IMR-90 (cell line): Measurements from ENCODE around the gene TTC28. TPM values are rescaled to one million over a fixed set of nuclear protein-coding genes. Genes with fewer than 3 reads are reported as not detected.
A peak's percentile ranks its signal among the peaks of the same experiment; 100 is the strongest.

ENCODE experiments used
- ATAC-seq: fragments of 200-7000 bp; cut with Tn5 transposase; 2 replicates; pipeline ENCODE4 v1.9.1; 2020; ENCODE audit warnings: low read depth, mild to moderate bottlenecking, moderate library complexity
- BruUV-seq: library from RNA; stranded (reverse); fragments of 400-500 nt; replicated peaks from 2 replicates; lab custom pipeline; 2021; lab: Mats Ljungman, UMichigan
- CTCF ChIA-PET: fragments of 300-600 bp; formaldehyde crosslinking; extraction: SDS; loops from one replicate; lab custom pipeline; 2021; ENCODE audit warnings: antibody characterized with exemption; lab: Yijun Ruan, JAX
- POLR2A ChIA-PET: fragments of 300-600 bp; sonication (Branson Sonifier 250); formaldehyde crosslinking; loops from one replicate; lab custom pipeline; 2022; ENCODE audit warnings: antibody characterized with exemption; ENCODE audit not compliant: unreplicated experiment; lab: Charles Lee
- DNase-seq: peaks from one replicate; pipeline ENCODE4 v3.0.0; 2013
- H2AFZ ChIP-seq: replicated peaks from 2 replicates; pipeline ENCODE3; 2013; ENCODE audit warnings: low read length, mild to moderate bottlenecking; ENCODE audit not compliant: poor library complexity
- H2AK5ac ChIP-seq: 2 replicates; pipeline ENCODE4 v1.6.1; 2013; ENCODE audit warnings: low read depth, low read length, inconsistent platforms
- H2AK9ac ChIP-seq: replicated peaks from 2 replicates; pipeline ENCODE3; 2013; ENCODE audit warnings: mild to moderate bottlenecking, low read depth, low read length, moderate library complexity; ENCODE audit not compliant: poor library complexity
- H2BK120ac ChIP-seq: 2 replicates; pipeline ENCODE4 v1.6.1; 2013; ENCODE audit warnings: low read depth, low read length, inconsistent platforms
- H2BK15ac ChIP-seq: 3 replicates; pipeline ENCODE4 v1.6.1; 2013; ENCODE audit warnings: low read depth, low read length, inconsistent platforms
- H2BK20ac ChIP-seq: 2 replicates; pipeline ENCODE4 v1.6.1; 2013; ENCODE audit warnings: low read depth, mild to moderate bottlenecking, inconsistent platforms, low read length, moderate library complexity
- H2BK5ac ChIP-seq: 2 replicates; pipeline ENCODE4 v1.6.1; 2013; ENCODE audit warnings: mild to moderate bottlenecking, low read depth, low read length, inconsistent platforms; ENCODE audit not compliant: poor library complexity, severe bottlenecking
- H3K14ac ChIP-seq: replicated peaks from 2 replicates; pipeline ENCODE4 v1.6.1; 2013; ENCODE audit warnings: low read depth, low read length, inconsistent platforms
- H3K18ac ChIP-seq: 2 replicates; pipeline ENCODE4 v1.6.1; 2013; ENCODE audit warnings: low read depth, low read length, control low read depth
- H3K23ac ChIP-seq: 2 replicates; pipeline ENCODE4 v1.6.1; 2013; ENCODE audit warnings: low read depth, low read length, inconsistent platforms
- H3K27ac ChIP-seq: 2 replicates; pipeline ENCODE4 v1.5.1; 2013; ENCODE audit warnings: mild to moderate bottlenecking, control low read depth, low read length; ENCODE audit not compliant: insufficient read depth
- H3K27me3 ChIP-seq: 2 replicates; pipeline ENCODE4 v1.6.1; 2013; ENCODE audit warnings: low read length; ENCODE audit not compliant: control insufficient read depth, insufficient read depth
- H3K36me3 ChIP-seq: 2 replicates; pipeline ENCODE4 v1.6.1; 2013; ENCODE audit warnings: low read length, mixed read lengths; ENCODE audit not compliant: control insufficient read depth, insufficient read depth
- H3K4ac ChIP-seq: 2 replicates; pipeline ENCODE4 v1.6.1; 2013; ENCODE audit warnings: low read depth, low read length, inconsistent platforms
- H3K4me1 ChIP-seq: 2 replicates; pipeline ENCODE4 v1.6.1; 2013; ENCODE audit warnings: low read length, mixed read lengths; ENCODE audit not compliant: control insufficient read depth, insufficient read depth
- H3K4me2 ChIP-seq: 2 replicates; pipeline ENCODE4 v1.6.1; 2013; ENCODE audit warnings: low read depth, mild to moderate bottlenecking, control low read depth, low read length, moderate library complexity
- H3K4me3 ChIP-seq: 2 replicates; pipeline ENCODE4 v1.5.1; 2013; ENCODE audit warnings: low read depth, mild to moderate bottlenecking, control low read depth, low read length, moderate library complexity; ENCODE audit not compliant: insufficient read depth
- H3K56ac ChIP-seq: 2 replicates; pipeline ENCODE4 v1.6.1; 2013; ENCODE audit warnings: low read length, inconsistent platforms; ENCODE audit not compliant: insufficient read depth; ENCODE audit errors: extremely low read depth
- H3K79me1 ChIP-seq, 2 experiments: 2 replicates each; pipeline ENCODE4 v1.6.1; 2013; ENCODE audit warnings: low read length in 2 of 2, inconsistent platforms in 1 of 2, low read depth in 1 of 2
- H3K9ac ChIP-seq: 2 replicates; pipeline ENCODE4 v1.6.1; 2013; ENCODE audit warnings: low read depth, low read length, control low read depth
- H3K9me1 ChIP-seq: 2 replicates; pipeline ENCODE4 v1.6.1; 2013; ENCODE audit warnings: low read length, inconsistent platforms; ENCODE audit not compliant: insufficient read depth
- H3K9me3 ChIP-seq: 2 replicates; pipeline ENCODE4 v1.6.1; 2013; ENCODE audit warnings: low read length; ENCODE audit not compliant: control insufficient read depth, insufficient read depth
- H4K20me1 ChIP-seq: 2 replicates; pipeline ENCODE4 v1.6.1; 2013; ENCODE audit warnings: low read length, inconsistent platforms; ENCODE audit not compliant: insufficient read depth
- H4K5ac ChIP-seq: 2 replicates; pipeline ENCODE4 v1.6.1; 2013; ENCODE audit warnings: mild to moderate bottlenecking, low read depth, low read length, control low read depth
- H4K8ac ChIP-seq, 2 experiments: 2 replicates each; pipeline ENCODE4 v1.6.1; 2013; ENCODE audit warnings: low read depth in 2 of 2, low read length in 2 of 2, control low read depth in 1 of 2, inconsistent platforms in 1 of 2
- H4K91ac ChIP-seq: 2 replicates; pipeline ENCODE4 v1.6.1; 2013; ENCODE audit warnings: low read depth, low read length, inconsistent platforms; ENCODE audit not compliant: insufficient read depth
- CEBPB ChIP-seq: IDR thresholded peaks from 2 replicates; pipeline ENCODE4 v1.6.1; 2012; ENCODE audit warnings: low read depth, low read length, improper control_type of control experiment
- CHD1 ChIP-seq: IDR thresholded peaks from 2 replicates; pipeline ENCODE4 v1.6.1; 2012; ENCODE audit warnings: low read depth, low read length, improper control_type of control experiment
- FOS ChIP-seq: fragments of 150-350 bp; IDR thresholded peaks from 2 replicates; pipeline ENCODE4 v1.6.1; 2016; ENCODE audit warnings: low read depth, low read length
- MAFK ChIP-seq: IDR thresholded peaks from 2 replicates; pipeline ENCODE4 v1.6.1; 2012; ENCODE audit warnings: low read depth, low read length, improper control_type of control experiment
- MAZ ChIP-seq: IDR thresholded peaks from 2 replicates; pipeline ENCODE4 v1.6.1; 2012; ENCODE audit warnings: low read depth, mild to moderate bottlenecking, low read length, improper control_type of control experiment, moderate library complexity, borderline replicate concordance
- MXI1 ChIP-seq: IDR thresholded peaks from 2 replicates; pipeline ENCODE4 v1.6.1; 2012; ENCODE audit warnings: low read depth, mild to moderate bottlenecking, low read length, moderate library complexity, borderline replicate concordance
- NFE2L2 ChIP-seq: fragments of 150-350 bp; IDR thresholded peaks from 2 replicates; pipeline ENCODE4 v1.6.1; 2016; ENCODE audit warnings: low read depth, mild to moderate bottlenecking, low read length
- POLR2A ChIP-seq: IDR thresholded peaks from 2 replicates; pipeline ENCODE4 v1.6.1; 2012; ENCODE audit warnings: mild to moderate bottlenecking, low read depth, low read length
- RAD21 ChIP-seq: IDR thresholded peaks from 2 replicates; pipeline ENCODE4 v1.6.1; 2012; ENCODE audit warnings: low read length, improper control_type of control experiment
- RCOR1 ChIP-seq: IDR thresholded peaks from 2 replicates; pipeline ENCODE4 v1.6.1; 2012; ENCODE audit warnings: mild to moderate bottlenecking, low read length, improper control_type of control experiment; ENCODE audit not compliant: insufficient replicate concordance
- RFX5 ChIP-seq: IDR thresholded peaks from 2 replicates; pipeline ENCODE4 v1.8.0; 2012; ENCODE audit warnings: low read depth, mild to moderate bottlenecking, low read length, moderate library complexity
- SMC3 ChIP-seq: fragments of 150-350 bp; IDR thresholded peaks from 2 replicates; pipeline ENCODE4 v1.6.1; 2016; ENCODE audit warnings: low read depth, mild to moderate bottlenecking, antibody characterized with exemption, low read length, moderate library complexity
- USF2 ChIP-seq: fragments of 150-350 bp; IDR thresholded peaks from 2 replicates; pipeline ENCODE4 v1.6.1; 2017; ENCODE audit warnings: mild to moderate bottlenecking, antibody characterized with exemption, low read length, low read depth
- WGBS, 2 experiments: methylation state at CpG; one replicate each; pipeline versions ENCODE4 v1.1.5 to v1.1.7; 2013; ENCODE audit warnings: missing lambda C conversion rate in 2 of 2; ENCODE audit not compliant: insufficient read length in 1 of 2; ENCODE audit errors: extremely low coverage in 2 of 2; 5-methylcytosine and 5-hydroxymethylcytosine counted together
- dilution Hi-C: fragments of 300-500 bp; cut with HindIII; formaldehyde crosslinking; loops from one replicate; pipeline ENCODE4 v1.14.3; 2018; ENCODE audit warnings: low sequenced_read_pairs; ENCODE audit not compliant: unreplicated experiment
- in situ Hi-C: fragments of 300-500 bp; cut with MboI; formaldehyde crosslinking; loops from 3 replicates; pipeline ENCODE4 v1.14.3; 2019; ENCODE audit warnings: low sequenced_read_pairs, inconsistent platforms, mixed read lengths
- intact Hi-C: fragments of 100-400 bp; cut with micrococcal nuclease; formaldehyde crosslinking; loops from 2 replicates; pipeline ENCODE4 v1.10.0; 2022
- polyA plus RNA-seq, 3 experiments: library from polyadenylated mRNA; depleted of rRNA; stranded (reverse); fragments of >200 nt; gene quantifications; 2 replicates each; pipeline ENCODE4 v1.2.3, GENCODE V29; 2012; ENCODE audit warnings: low replicate concordance in 1 of 3
- total RNA-seq: library from RNA; depleted of rRNA; stranded (reverse); fragments of >200 nt; gene quantifications from 2 replicates; pipeline ENCODE4 v1.2.3, GENCODE V29; 2012
- TF ChIP-seq, protein P1 (sequence below): fragments of 150-350 bp; IDR thresholded peaks from 2 replicates; pipeline ENCODE4 v1.6.1; 2016; ENCODE audit warnings: low read depth, mild to moderate bottlenecking, low read length, moderate library complexity, borderline replicate concordance
- TF ChIP-seq, protein P2 (sequence below): conservative IDR thresholded peaks from 2 replicates; pipeline ENCODE4 v1.5.1; 2012; ENCODE audit warnings: mild to moderate bottlenecking, low read depth, low read length, improper control_type of control experiment

TTC28 gene
- total and polyA plus RNA-seq, 2 of the 4 experiments (the other 2 are of a cell fraction), result 5.6 to 13.3 TPM

GRCh38 chr22:28072066-28072465, 607.6 kb downstream of the TTC28 start:
- H3K14ac ChIP-seq, result no peak overlapping the region
- no CpG with 5 or more reads among the region's 3 CpGs for WGBS, 2 experiments
- DNase-seq (peak; percentile 44), ATAC-seq (no peak)
- dilution Hi-C loops, result no loop called here
- no peak overlapping the region for H2AK5ac ChIP-seq
- ChIA-PET CTCF (no interaction called here), POLR2A (no interaction called here)
- H3K79me1 ChIP-seq, result no peaks in the 10 kb centered on the region
- H2AK9ac ChIP-seq, result no peak overlapping the region
- H2BK20ac ChIP-seq, result no peak overlapping the region
- H2BK5ac ChIP-seq, result no peak overlapping the region
- no peak overlapping the region for H2BK15ac ChIP-seq
- no peak overlapping the region for H3K4me2 ChIP-seq
- H3K9ac ChIP-seq, result no peak overlapping the region
- no peaks in the 10 kb centered on the region for H3K9me1 ChIP-seq
- intact Hi-C loops, result no loop called here
- H3K18ac ChIP-seq, result no peak overlapping the region
- no peak overlapping the region for H4K5ac ChIP-seq
- no peak overlapping the region for H3K4me3 ChIP-seq
- H3K27me3 ChIP-seq, result no peaks in the 10 kb centered on the region
- H3K27ac ChIP-seq, result no peak overlapping the region
- no peaks in the 10 kb centered on the region; the same call in 1 of the 2 replicates for H4K20me1 ChIP-seq
- H3K36me3 ChIP-seq, result peaks cover 2% of the 10 kb centered on the region
- no peak overlapping the region for H4K8ac ChIP-seq
- peaks cover 5% of the 10 kb centered on the region for H3K4me1 ChIP-seq
- H3K4ac ChIP-seq, result no peak overlapping the region
- BruUV-seq, result no TSS peak
- no peak overlapping the region for H2AFZ ChIP-seq
- TF ChIP-seq POLR2A, result no peak
- no peak for TF ChIP-seq SMC3
- TF ChIP-seq MAFK, result no peak
- no peak for TF ChIP-seq RAD21
- no peak for TF ChIP-seq RCOR1
- TF ChIP-seq USF2, result no peak
- TF ChIP-seq NFE2L2, result no peak
- TF ChIP-seq, protein P1, sequence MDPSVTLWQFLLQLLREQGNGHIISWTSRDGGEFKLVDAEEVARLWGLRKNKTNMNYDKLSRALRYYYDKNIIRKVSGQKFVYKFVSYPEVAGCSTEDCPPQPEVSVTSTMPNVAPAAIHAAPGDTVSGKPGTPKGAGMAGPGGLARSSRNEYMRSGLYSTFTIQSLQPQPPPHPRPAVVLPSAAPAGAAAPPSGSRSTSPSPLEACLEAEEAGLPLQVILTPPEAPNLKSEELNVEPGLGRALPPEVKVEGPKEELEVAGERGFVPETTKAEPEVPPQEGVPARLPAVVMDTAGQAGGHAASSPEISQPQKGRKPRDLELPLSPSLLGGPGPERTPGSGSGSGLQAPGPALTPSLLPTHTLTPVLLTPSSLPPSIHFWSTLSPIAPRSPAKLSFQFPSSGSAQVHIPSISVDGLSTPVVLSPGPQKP, result no peak
- no peak for TF ChIP-seq CHD1
- no peak for TF ChIP-seq CEBPB
- no peak for TF ChIP-seq FOS
- TF ChIP-seq, protein P2, sequence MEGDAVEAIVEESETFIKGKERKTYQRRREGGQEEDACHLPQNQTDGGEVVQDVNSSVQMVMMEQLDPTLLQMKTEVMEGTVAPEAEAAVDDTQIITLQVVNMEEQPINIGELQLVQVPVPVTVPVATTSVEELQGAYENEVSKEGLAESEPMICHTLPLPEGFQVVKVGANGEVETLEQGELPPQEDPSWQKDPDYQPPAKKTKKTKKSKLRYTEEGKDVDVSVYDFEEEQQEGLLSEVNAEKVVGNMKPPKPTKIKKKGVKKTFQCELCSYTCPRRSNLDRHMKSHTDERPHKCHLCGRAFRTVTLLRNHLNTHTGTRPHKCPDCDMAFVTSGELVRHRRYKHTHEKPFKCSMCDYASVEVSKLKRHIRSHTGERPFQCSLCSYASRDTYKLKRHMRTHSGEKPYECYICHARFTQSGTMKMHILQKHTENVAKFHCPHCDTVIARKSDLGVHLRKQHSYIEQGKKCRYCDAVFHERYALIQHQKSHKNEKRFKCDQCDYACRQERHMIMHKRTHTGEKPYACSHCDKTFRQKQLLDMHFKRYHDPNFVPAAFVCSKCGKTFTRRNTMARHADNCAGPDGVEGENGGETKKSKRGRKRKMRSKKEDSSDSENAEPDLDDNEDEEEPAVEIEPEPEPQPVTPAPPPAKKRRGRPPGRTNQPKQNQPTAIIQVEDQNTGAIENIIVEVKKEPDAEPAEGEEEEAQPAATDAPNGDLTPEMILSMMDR, result no peak
- no peak for TF ChIP-seq RFX5
- TF ChIP-seq MXI1, result no peak
- no peak for TF ChIP-seq MAZ
- in situ Hi-C loops, result loop anchor here (25.0 kb wide), 1 partner anchor 365 kb away; no protein-coding TSS in a partner anchor
- H2BK120ac ChIP-seq, result no peak overlapping the region
- no peak overlapping the region for H4K91ac ChIP-seq
- no peak overlapping the region for H3K23ac ChIP-seq
- H3K9me3 ChIP-seq, result no peaks in the 10 kb centered on the region
- no peak overlapping the region for H3K56ac ChIP-seq
